ENCODE measurements around the gene CNTRL. TPM values are rescaled to one million over a fixed set of nuclear protein-coding genes. Genes with fewer than 3 reads are reported as not detected.

Gene CNTRL
- polyA plus RNA-seq, 1 of the 3 experiments (the other 2 are of a cell fraction): 3.6 TPM

DNA sequence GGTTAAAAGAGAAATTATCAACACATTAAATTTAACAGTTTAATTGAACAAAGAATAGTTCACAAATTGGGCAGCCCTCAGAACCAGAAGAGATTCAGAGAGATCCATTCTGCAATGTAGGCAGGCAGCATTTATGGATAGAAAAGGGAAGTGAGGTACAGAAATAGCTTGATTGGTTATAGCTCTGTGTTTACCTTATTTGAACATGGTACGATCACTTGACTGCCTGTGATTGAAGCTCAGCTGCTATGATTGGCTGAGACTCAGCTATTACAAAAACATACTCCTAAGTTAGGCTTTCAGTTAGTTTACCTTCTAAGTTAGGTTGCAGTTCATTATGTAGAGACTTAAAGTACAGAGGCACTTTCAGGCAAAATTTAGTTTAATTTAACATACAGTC, 7.3 kb downstream of the CNTRL start:
- Histone ChIP-seq H3F3A (replicated peaks; ENCODE audit: insufficient read depth) (peaks cover 4% of the 10 kb centered on the region), H4K20me1 (ENCODE audit: insufficient read depth) (no peaks in the 10 kb centered on the region), H2AFZ (ENCODE audit: low read depth) (no peak overlapping the region), H3K9me3 (no peaks in the 10 kb centered on the region), H3K9me2 (no peaks in the 10 kb centered on the region), H3K4me2 (no peak overlapping the region), H3K79me2 (ENCODE audit: insufficient read depth) (no peaks in the 10 kb centered on the region), H3K9ac (no peak overlapping the region), H3K27me3 (ENCODE audit: insufficient read depth) (no peaks in the 10 kb centered on the region), H3K4me1 (ENCODE audit: control insufficient read depth in 1 of 2, insufficient read depth in 2 of 2, low read depth in 1 of 2, low read length in 1 of 2) (no peaks in the 10 kb centered on the region), H3K4me3 (ENCODE audit: low read depth in 2 of 2, low read length in 1 of 2) (no peak overlapping the region), H3K27ac (ENCODE audit: low read depth in 2 of 2, low read length in 1 of 2) (no peak overlapping the region), H3K36me3 (replicated peaks in 1 of 2; ENCODE audit: control insufficient read depth in 1 of 2, insufficient read depth in 2 of 2, low read length in 1 of 2) (peaks cover 0 to 5% of the 10 kb centered on the region in 2 experiments)
- CTCF ChIA-PET: interaction anchor here (0.6 to 0.8 kb wide), 3 partner anchors 21 to 69 kb away, joined by 3 read pairs; no protein-coding TSS in a partner anchor
- 100% methylated on average over 1 of the region's 1 CpG for WGBS (ENCODE audit: low lambda C conversion rate)
- POLR2A ChIA-PET: no interaction called here
- no peak for TF ChIP-seq USF1 (IDR thresholded peaks at IDR 0.05; ENCODE audit: borderline replicate concordance, low read depth)
- TF ChIP-seq RAD21 (IDR thresholded peaks at IDR 0.05; ENCODE audit: low read length): no peak
- no peak for TF ChIP-seq TEAD4 (IDR thresholded peaks at IDR 0.05; ENCODE audit: borderline replicate concordance, insufficient read depth)
- TF ChIP-seq ELF1 (IDR thresholded peaks at IDR 0.05): no peak
- no peak for TF ChIP-seq CHD2 (IDR thresholded peaks at IDR 0.05; ENCODE audit: low read length, partially characterized antibody)
- TF ChIP-seq FOSL2 (IDR thresholded peaks at IDR 0.05; ENCODE audit: borderline replicate concordance, low read depth): no peak
- no peak for TF ChIP-seq FOXJ3 (CRISPR knock-in tag; IDR thresholded peaks at IDR 0.05)
- no peak for TF ChIP-seq JUND (IDR thresholded peaks at IDR 0.05)
- TF ChIP-seq RXRA (IDR thresholded peaks at IDR 0.05; ENCODE audit: borderline replicate concordance, low read depth): no peak
- no peak for TF ChIP-seq NRF1 (IDR thresholded peaks at IDR 0.05; ENCODE audit: low read depth, low read length)
- TF ChIP-seq, protein P1, sequence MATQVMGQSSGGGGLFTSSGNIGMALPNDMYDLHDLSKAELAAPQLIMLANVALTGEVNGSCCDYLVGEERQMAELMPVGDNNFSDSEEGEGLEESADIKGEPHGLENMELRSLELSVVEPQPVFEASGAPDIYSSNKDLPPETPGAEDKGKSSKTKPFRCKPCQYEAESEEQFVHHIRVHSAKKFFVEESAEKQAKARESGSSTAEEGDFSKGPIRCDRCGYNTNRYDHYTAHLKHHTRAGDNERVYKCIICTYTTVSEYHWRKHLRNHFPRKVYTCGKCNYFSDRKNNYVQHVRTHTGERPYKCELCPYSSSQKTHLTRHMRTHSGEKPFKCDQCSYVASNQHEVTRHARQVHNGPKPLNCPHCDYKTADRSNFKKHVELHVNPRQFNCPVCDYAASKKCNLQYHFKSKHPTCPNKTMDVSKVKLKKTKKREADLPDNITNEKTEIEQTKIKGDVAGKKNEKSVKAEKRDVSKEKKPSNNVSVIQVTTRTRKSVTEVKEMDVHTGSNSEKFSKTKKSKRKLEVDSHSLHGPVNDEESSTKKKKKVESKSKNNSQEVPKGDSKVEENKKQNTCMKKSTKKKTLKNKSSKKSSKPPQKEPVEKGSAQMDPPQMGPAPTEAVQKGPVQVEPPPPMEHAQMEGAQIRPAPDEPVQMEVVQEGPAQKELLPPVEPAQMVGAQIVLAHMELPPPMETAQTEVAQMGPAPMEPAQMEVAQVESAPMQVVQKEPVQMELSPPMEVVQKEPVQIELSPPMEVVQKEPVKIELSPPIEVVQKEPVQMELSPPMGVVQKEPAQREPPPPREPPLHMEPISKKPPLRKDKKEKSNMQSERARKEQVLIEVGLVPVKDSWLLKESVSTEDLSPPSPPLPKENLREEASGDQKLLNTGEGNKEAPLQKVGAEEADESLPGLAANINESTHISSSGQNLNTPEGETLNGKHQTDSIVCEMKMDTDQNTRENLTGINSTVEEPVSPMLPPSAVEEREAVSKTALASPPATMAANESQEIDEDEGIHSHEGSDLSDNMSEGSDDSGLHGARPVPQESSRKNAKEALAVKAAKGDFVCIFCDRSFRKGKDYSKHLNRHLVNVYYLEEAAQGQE (IDR thresholded peaks at IDR 0.05; ENCODE audit: low read depth, low read length): no peak
- no peak for TF ChIP-seq MEF2A (IDR thresholded peaks at IDR 0.05; ENCODE audit: borderline replicate concordance, low read depth)
- TF ChIP-seq NFIC (IDR thresholded peaks at IDR 0.05; ENCODE audit: borderline replicate concordance): no peak
- TF ChIP-seq POLR2AphosphoS5 (IDR thresholded peaks at IDR 0.05; ENCODE audit: low read depth, low read length): no peak
- TF ChIP-seq RFX5 (IDR thresholded peaks at IDR 0.05; ENCODE audit: low read length): no peak
- TF ChIP-seq EZH2phosphoT487 (IDR thresholded peaks at IDR 0.05; ENCODE audit: borderline replicate concordance, low read depth): no peak
- TF ChIP-seq SIN3A (IDR thresholded peaks at IDR 0.05; ENCODE audit: borderline replicate concordance, low read depth, low read length): no peak
- TF ChIP-seq MXI1 (IDR thresholded peaks at IDR 0.05; ENCODE audit: low read depth, low read length): no peak
- TF ChIP-seq, protein P2, sequence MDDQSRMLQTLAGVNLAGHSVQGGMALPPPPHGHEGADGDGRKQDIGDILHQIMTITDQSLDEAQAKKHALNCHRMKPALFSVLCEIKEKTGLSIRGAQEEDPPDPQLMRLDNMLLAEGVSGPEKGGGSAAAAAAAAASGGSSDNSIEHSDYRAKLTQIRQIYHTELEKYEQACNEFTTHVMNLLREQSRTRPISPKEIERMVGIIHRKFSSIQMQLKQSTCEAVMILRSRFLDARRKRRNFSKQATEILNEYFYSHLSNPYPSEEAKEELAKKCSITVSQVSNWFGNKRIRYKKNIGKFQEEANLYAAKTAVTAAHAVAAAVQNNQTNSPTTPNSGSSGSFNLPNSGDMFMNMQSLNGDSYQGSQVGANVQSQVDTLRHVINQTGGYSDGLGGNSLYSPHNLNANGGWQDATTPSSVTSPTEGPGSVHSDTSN (IDR thresholded peaks at IDR 0.05): no peak
- TF ChIP-seq, protein P3, sequence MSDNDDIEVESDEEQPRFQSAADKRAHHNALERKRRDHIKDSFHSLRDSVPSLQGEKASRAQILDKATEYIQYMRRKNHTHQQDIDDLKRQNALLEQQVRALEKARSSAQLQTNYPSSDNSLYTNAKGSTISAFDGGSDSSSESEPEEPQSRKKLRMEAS (IDR thresholded peaks at IDR 0.05; ENCODE audit: low read depth): no peak
- no peak for DNase-seq
